Colonic mucosa (tissue), 4 donors: ENCODE measurements around the gene STEAP1B. TPM values are rescaled to one million over a fixed set of nuclear protein-coding genes. Genes with fewer than 3 reads are reported as not detected.

Source experiments
- DNase-seq: peaks from one replicate; pipeline ENCODE4 v3.0.0-alpha.2; 2020
- H3K27ac ChIP-seq: fragments of 200-600 bp; one replicate; pipeline ENCODE4 v1.8.0; 2021
- H3K27me3 ChIP-seq: fragments of 200-600 bp; one replicate; pipeline ENCODE4 v1.8.0; 2021
- H3K36me3 ChIP-seq: fragments of 200-600 bp; one replicate; pipeline ENCODE4 v1.8.0; 2021
- H3K4me1 ChIP-seq: fragments of 200-600 bp; one replicate; pipeline ENCODE4 v1.8.0; 2021; ENCODE audit warnings: mild to moderate bottlenecking
- H3K4me3 ChIP-seq: fragments of 200-600 bp; one replicate; pipeline ENCODE4 v1.8.0; 2021
- H3K9ac ChIP-seq, 2 donors: one replicate each; pipeline ENCODE4 v1.7.0; 2013; ENCODE audit warnings: control low read depth in 2 of 2, low read depth in 2 of 2, low read length in 2 of 2
- H3K9me3 ChIP-seq: fragments of 200-600 bp; one replicate; pipeline ENCODE4 v1.8.0; 2021
- intact Hi-C: fragments of 100-400 bp; cut with DNase I; formaldehyde crosslinking; loops from one replicate; pipeline ENCODE4 v1.14.1; 2022
- total RNA-seq, 2 donors: library from RNA; stranded (reverse); fragmentation: NEBNext Ultra II Directional in 1 of 2; extraction: Animal tissue kit (Norgen Biotek cat#: 25700) in 1 of 2; gene quantifications; one replicate each; pipeline ENCODE4 v1.2.1, GENCODE V29; 2021
- TF ChIP-seq, protein P1 (sequence below): fragments of 200-600 bp; IDR thresholded peaks from one replicate; pipeline ENCODE4 v1.8.0; 2022; ENCODE audit warnings: antibody characterized with exemption, mild to moderate bottlenecking
- donor health status: healthy.
- donor health status: DM: no; HTN: no; CAD: no.
- donor health status: DM: no; HTN: no; CAD: no.

STEAP1B gene
- total RNA-seq, 2 donors from 2014 or later, result 0.21 to 0.30 TPM

DNA sequence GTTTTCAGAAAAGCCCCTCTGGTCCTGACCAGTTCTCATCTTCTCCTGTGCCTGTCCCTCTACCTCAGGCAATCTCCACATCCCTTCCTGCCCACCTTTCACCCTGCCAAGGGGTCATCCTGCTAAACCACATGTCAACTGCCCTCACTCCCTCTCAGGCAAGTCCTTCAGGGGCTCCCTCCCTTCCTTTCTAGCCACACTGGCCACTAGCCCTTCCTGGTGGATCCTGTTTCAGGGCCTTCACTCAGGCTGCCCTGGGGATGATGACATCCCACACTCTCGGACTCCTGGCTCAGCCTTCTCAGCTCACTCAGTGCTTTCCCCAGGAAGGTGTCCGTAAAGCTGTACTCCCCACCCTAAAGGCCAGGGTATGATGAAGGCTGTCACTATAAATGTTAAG, 13.4 kb downstream of the STEAP1B start:
- H3K27ac ChIP-seq, result no peak overlapping the region
- no peak overlapping the region for H3K9ac ChIP-seq
- no peak overlapping the region for H3K4me3 ChIP-seq
- no peaks in the 10 kb centered on the region for H3K9me3 ChIP-seq
- no peaks in the 10 kb centered on the region for H3K27me3 ChIP-seq
- intact Hi-C loops, result loop anchor here (10.0 kb wide), 1 partner anchor 192 kb away; no protein-coding TSS in a partner anchor
- DNase-seq, result no peak
- H3K4me1 ChIP-seq, result no peaks in the 10 kb centered on the region
- TF ChIP-seq, protein P1, sequence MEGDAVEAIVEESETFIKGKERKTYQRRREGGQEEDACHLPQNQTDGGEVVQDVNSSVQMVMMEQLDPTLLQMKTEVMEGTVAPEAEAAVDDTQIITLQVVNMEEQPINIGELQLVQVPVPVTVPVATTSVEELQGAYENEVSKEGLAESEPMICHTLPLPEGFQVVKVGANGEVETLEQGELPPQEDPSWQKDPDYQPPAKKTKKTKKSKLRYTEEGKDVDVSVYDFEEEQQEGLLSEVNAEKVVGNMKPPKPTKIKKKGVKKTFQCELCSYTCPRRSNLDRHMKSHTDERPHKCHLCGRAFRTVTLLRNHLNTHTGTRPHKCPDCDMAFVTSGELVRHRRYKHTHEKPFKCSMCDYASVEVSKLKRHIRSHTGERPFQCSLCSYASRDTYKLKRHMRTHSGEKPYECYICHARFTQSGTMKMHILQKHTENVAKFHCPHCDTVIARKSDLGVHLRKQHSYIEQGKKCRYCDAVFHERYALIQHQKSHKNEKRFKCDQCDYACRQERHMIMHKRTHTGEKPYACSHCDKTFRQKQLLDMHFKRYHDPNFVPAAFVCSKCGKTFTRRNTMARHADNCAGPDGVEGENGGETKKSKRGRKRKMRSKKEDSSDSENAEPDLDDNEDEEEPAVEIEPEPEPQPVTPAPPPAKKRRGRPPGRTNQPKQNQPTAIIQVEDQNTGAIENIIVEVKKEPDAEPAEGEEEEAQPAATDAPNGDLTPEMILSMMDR, result no peak
- H3K36me3 ChIP-seq, result no peaks in the 10 kb centered on the region

- Histone ChIP-seq H3K36me3 (no peaks in the 10 kb centered on the region), H3K27ac (no peak overlapping the region), H3K9me3 (no peaks in the 10 kb centered on the region), H3K9ac (no peak overlapping the region), H3K4me1 (no peaks in the 10 kb centered on the region), H3K4me3 (no peak overlapping the region), H3K27me3 (no peaks in the 10 kb centered on the region)
- intact Hi-C loops, result loop anchor here (10.0 kb wide), 1 partner anchor 190 kb away; no protein-coding TSS in a partner anchor
- DNase-seq, result no peak
- TF ChIP-seq, protein P1, result no peak
Observed at GRCh38 chr7:22485189-22485588, 14.8 kb downstream of the STEAP1B start.

DNA sequence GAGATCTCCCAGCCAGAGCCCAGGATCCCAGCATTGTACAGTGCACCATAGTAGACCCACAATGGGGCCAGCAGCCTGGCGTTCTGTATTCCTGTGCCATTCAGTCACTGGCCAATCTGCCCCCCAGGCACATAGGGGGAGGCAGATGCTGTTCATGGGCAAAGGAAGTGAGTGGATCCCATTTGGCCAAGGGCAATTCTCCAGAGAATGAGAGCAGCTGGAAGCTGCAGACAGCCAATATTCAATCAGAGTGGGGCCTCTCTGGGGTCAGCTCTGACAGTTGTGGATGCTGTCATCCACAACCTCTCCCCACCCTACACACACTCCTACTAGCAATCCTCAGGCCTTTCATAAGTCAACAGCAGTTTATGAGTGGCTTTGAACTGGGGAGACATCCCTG, 17.5 kb downstream of the STEAP1B start:
- intact Hi-C loops, result loop anchor here (10.0 kb wide), 1 partner anchor 188 kb away; no protein-coding TSS in a partner anchor
- no peak for DNase-seq
- Histone ChIP-seq H3K36me3 (no peaks in the 10 kb centered on the region), H3K9ac (no peak overlapping the region), H3K4me1 (no peaks in the 10 kb centered on the region), H3K9me3 (no peaks in the 10 kb centered on the region), H3K27me3 (no peaks in the 10 kb centered on the region), H3K27ac (no peak overlapping the region), H3K4me3 (no peak overlapping the region)
- TF ChIP-seq, protein P1, result no peak

DNA sequence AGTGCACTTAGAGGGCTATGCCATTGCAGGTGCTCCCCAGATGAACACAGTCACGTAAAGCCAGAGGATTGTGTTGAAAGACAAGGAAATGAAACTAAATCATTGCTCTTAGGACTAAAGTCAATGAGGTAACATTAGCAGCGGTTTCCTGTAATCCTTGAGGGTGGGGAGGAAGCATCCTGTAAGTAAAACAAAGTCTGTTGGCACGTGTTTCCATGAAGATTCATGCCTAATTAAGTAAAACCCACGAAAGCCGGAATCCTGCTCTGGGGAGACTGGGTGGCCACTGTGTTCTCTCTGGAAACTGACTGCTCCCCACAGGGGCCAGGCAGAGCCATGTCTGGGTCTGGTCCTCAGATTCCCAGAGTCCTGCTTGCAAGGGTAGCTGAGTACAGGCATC, 18.3 kb downstream of the STEAP1B start:
- DNase-seq, result no peak
- no peaks in the 10 kb centered on the region for H3K36me3 ChIP-seq
- H3K4me3 ChIP-seq, result no peak overlapping the region
- no peak overlapping the region for H3K9ac ChIP-seq
- no peaks in the 10 kb centered on the region for H3K9me3 ChIP-seq
- no peaks in the 10 kb centered on the region for H3K4me1 ChIP-seq
- H3K27ac ChIP-seq, result no peak overlapping the region
- intact Hi-C loops, result loop anchor here (10.0 kb wide), 1 partner anchor 187 kb away; no protein-coding TSS in a partner anchor
- TF ChIP-seq, protein P1, result no peak
- no peaks in the 10 kb centered on the region for H3K27me3 ChIP-seq

DNA sequence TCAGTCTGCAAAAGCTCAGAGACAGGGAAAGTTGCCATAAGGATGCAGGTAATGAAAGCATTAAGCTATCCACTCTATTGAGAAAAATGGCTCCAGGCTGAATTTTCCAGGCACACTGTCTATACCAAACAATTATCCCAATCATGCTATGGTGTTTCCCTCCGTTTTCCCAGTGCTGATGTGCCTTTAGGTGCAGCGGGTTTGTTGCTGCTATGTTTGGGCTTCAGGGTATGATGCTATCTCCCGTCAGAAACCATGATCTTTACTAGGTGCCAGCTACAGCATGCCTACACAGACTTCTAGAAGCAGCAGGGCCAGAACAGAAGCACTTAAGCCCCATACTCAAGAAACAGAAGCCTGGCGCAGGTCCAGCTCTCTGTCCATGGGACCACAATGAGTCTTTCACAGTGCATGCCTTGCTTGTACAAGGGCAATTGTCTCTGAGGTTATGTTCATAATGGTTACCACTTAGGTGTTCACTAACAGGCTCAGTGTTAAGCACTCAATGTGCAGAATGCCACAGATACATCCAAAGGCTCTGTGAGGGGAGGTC, 19.4 kb downstream of the STEAP1B start:
- Histone ChIP-seq H3K4me3 (no peak overlapping the region), H3K27me3 (no peaks in the 10 kb centered on the region), H3K4me1 (no peaks in the 10 kb centered on the region), H3K9ac (no peak overlapping the region), H3K27ac (no peak overlapping the region), H3K36me3 (no peaks in the 10 kb centered on the region), H3K9me3 (no peaks in the 10 kb centered on the region)
- DNase-seq, result no peak
- TF ChIP-seq, protein P1, result no peak
- intact Hi-C loops, result loop anchor here (10.0 kb wide), 1 partner anchor 186 kb away; no protein-coding TSS in a partner anchor
